GM23338 (cell line): ENCODE data around the gene CANX.

Experiments
- CREB1 ChIP-seq: fragments of 250-450 bp; sonication (Bioruptor Pico); IDR thresholded peaks from 2 replicates; pipeline ENCODE4 v1.5.0; 2020; ENCODE audit warnings: low read depth, mild to moderate bottlenecking, moderate library complexity
- EZH2 ChIP-seq: fragments of 200-600 bp; sonication (generic); IDR thresholded peaks from one replicate; pipeline ENCODE4 v1.8.0; 2017; ENCODE audit warnings: antibody characterized with exemption, mild to moderate bottlenecking, low read depth; ENCODE audit not compliant: unreplicated experiment
- EZH2phosphoT487 ChIP-seq: fragments of 200-600 bp; sonication (generic); IDR thresholded peaks from one replicate; pipeline ENCODE4 v1.8.1; 2018; ENCODE audit warnings: antibody characterized with exemption; ENCODE audit not compliant: unreplicated experiment
- NANOG ChIP-seq: IDR thresholded peaks from 2 replicates; pipeline ENCODE4 v1.6.1; 2016; ENCODE audit warnings: antibody characterized with exemption, borderline replicate concordance
- POLR2AphosphoS5 ChIP-seq: IDR thresholded peaks from 2 replicates; pipeline ENCODE4 v1.6.1; 2016; ENCODE audit warnings: antibody characterized with exemption, low read depth
- STAT1 ChIP-seq: IDR thresholded peaks from one replicate; pipeline ENCODE4 v1.6.1; 2016; ENCODE audit warnings: antibody characterized with exemption; ENCODE audit not compliant: unreplicated experiment
- ZNF114 ChIP-seq: fragments of 250-450 bp; sonication (Bioruptor Pico); IDR thresholded peaks from 2 replicates; pipeline ENCODE4 v1.5.0; 2020; ENCODE audit warnings: mild to moderate bottlenecking, moderate library complexity
- TF ChIP-seq, protein P1 (sequence below), 2 experiments: fragments of 200-600 bp in 1 of 2; sonication (generic) in 1 of 2; conservative IDR thresholded peaks; 2 replicates each; pipeline versions ENCODE4 v1.5.1 to v1.6.1; 2016 to 2017; ENCODE audit warnings: antibody characterized with exemption in 2 of 2, low read depth in 2 of 2, mild to moderate bottlenecking in 2 of 2, moderate library complexity in 1 of 2
- TF ChIP-seq, protein P2 (sequence below): IDR thresholded peaks from 2 replicates; pipeline ENCODE4 v1.6.1; 2016; ENCODE audit warnings: antibody characterized with exemption

DNA sequence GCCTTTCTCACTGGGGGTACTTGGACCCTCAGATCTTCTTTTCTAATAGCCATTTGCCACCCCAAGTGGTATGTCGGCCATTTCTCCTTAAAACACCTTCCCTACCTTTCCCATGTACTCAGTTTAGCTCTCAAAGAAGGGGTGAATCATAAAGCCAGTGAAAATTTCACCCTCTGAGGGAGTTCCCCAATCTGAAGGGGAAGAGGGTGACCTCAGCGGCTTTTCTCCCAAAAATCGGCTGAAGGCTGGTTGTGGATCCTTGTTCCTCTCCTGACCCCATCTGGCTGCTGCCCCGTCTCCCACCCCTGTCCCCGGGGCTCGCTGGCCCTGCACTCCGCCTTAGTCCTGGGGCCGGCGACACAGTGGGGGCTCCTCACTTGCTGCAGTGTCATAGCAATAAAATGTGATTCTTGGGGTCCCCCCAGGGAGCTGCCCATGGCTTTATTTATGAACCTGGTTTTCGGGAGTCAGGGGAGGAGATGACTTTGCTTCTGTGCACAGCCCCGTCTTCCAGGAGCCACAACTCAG is 77.7 kb downstream of the CANX start:
- TF ChIP-seq, protein P1, sequence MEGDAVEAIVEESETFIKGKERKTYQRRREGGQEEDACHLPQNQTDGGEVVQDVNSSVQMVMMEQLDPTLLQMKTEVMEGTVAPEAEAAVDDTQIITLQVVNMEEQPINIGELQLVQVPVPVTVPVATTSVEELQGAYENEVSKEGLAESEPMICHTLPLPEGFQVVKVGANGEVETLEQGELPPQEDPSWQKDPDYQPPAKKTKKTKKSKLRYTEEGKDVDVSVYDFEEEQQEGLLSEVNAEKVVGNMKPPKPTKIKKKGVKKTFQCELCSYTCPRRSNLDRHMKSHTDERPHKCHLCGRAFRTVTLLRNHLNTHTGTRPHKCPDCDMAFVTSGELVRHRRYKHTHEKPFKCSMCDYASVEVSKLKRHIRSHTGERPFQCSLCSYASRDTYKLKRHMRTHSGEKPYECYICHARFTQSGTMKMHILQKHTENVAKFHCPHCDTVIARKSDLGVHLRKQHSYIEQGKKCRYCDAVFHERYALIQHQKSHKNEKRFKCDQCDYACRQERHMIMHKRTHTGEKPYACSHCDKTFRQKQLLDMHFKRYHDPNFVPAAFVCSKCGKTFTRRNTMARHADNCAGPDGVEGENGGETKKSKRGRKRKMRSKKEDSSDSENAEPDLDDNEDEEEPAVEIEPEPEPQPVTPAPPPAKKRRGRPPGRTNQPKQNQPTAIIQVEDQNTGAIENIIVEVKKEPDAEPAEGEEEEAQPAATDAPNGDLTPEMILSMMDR (conservative IDR thresholded peaks at IDR 0.05; ENCODE audit: low read depth in 2 of 2): no peak
- TF ChIP-seq, protein P2, sequence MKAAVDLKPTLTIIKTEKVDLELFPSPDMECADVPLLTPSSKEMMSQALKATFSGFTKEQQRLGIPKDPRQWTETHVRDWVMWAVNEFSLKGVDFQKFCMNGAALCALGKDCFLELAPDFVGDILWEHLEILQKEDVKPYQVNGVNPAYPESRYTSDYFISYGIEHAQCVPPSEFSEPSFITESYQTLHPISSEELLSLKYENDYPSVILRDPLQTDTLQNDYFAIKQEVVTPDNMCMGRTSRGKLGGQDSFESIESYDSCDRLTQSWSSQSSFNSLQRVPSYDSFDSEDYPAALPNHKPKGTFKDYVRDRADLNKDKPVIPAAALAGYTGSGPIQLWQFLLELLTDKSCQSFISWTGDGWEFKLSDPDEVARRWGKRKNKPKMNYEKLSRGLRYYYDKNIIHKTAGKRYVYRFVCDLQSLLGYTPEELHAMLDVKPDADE: no peak
- TF ChIP-seq EZH2phosphoT487 (no peak), POLR2AphosphoS5 (no peak), EZH2 (no peak), CREB1 (CRISPR knock-in tag) (no peak), STAT1 (no peak), ZNF114 (CRISPR knock-in tag) (no peak), NANOG (no peak)
